Activated T-cell treated with anti-CD3 and anti-CD28 coated beads, Interleukin-2, amount 50 U/mL, for 72 hours (primary cell): ENCODE measurements around the gene C12orf42. TPM values are rescaled to one million over a fixed set of nuclear protein-coding genes. Genes with fewer than 3 reads are reported as not detected.
A peak's percentile ranks its signal among the peaks of the same experiment; 100 is the strongest.
"Not testable (repeated sequence)": the region's sequence is repeated elsewhere in the genome, so short reads cannot be mapped to it uniquely, and the experiment has no call there.

Experiments
- ATAC-seq, 2 donors: fragments of 150-1000 bp; cut with Tn5 transposase; replicated peaks in 1 of 2; 2 replicates each; pipeline ENCODE4 v1.10.0; 2021; ENCODE audit warnings: moderate library complexity in 2 of 2, mild to moderate bottlenecking in 1 of 2
- DNase-seq, 2 donors: peaks; one replicate each; pipeline ENCODE4 v3.0.0; 2021 to 2022; ENCODE audit warnings: mixed read lengths in 1 of 2
- H3K27ac Mint-ChIP-seq: one replicate; pipeline ENCODE4 v1.8.0; 2022; ENCODE audit warnings: mild to moderate bottlenecking, moderate library complexity, mixed read lengths
- H3K27me3 Mint-ChIP-seq: one replicate; pipeline ENCODE4 v1.8.0; 2022; ENCODE audit warnings: low read depth, mixed read lengths
- H3K36me3 Mint-ChIP-seq, 2 donors: one replicate each; pipeline ENCODE4 v1.8.0; 2022; ENCODE audit warnings: mixed read lengths in 2 of 2, mild to moderate bottlenecking in 1 of 2; ENCODE audit not compliant: insufficient read depth in 2 of 2
- H3K4me1 Mint-ChIP-seq: one replicate; pipeline ENCODE4 v1.8.0; 2022; ENCODE audit warnings: low read depth, mixed read lengths
- H3K4me3 Mint-ChIP-seq, 2 donors: one replicate each; pipeline ENCODE4 v1.8.0; 2022; ENCODE audit warnings: mild to moderate bottlenecking in 2 of 2, mixed read lengths in 2 of 2, moderate library complexity in 2 of 2
- H3K9me3 Mint-ChIP-seq, 2 donors: one replicate each; pipeline ENCODE4 v1.8.0; 2022; ENCODE audit warnings: mixed read lengths in 2 of 2
- total RNA-seq, 2 donors: library from RNA; stranded (reverse); gene quantifications; one replicate each; pipeline ENCODE4 v1.2.3, GENCODE V29; 2022

The C12orf42 gene
- total RNA-seq, 2 donors from 2014 or later: 0.31 to 0.35 TPM

DNA sequence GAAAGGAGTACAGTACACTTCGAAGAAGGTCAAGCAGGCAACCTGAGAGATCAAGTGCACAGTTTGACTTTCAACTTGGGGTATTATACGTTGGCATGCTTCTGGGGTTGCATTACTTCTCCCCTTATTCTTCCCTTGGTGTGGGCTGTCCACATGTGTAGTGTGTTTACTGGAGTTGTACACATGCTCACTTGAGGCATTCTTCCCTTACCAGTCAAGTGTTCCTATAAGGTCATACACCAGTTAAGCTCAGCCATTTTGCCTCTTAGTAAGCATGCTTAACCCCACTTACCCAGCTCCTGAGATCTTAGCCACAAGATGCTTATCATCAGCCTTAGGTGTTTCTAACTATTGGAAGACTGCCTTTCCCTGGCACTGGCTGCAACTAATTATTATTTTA is 63.8 kb downstream of the C12orf42 start:
- ATAC-seq: no peak
- no peak overlapping the region for H3K27ac Mint-ChIP-seq

DNA sequence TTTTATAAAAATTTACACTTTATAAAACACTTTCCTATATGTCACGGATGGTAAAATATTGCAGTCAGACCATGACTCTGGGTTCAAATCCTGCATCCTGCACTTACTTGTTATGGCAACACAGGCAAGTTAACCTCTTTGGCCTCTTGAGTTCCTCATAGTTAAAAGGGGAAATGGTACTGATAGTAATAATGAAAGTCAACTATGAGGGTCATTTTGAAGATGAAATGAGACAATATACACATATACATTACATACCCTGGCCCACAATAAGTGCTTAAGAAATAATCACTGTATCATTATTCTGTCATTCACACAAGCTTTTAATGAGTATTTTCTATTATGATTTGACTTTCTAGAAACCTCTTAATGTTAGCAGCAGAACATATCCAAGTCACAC is 64.4 kb downstream of the C12orf42 start:
- no peak for DNase-seq
- H3K9me3 Mint-ChIP-seq: peaks cover 8 to 10% of the 10 kb centered on the region in 2 donors

More for the DNA sequence above, 63.8 kb downstream of the C12orf42 start:
- Mint-ChIP-seq H3K27me3 (no peaks in the 10 kb centered on the region), H3K36me3 (peaks cover 7 to 23% of the 10 kb centered on the region in 2 donors), H3K4me3 (no peak overlapping the region), H3K4me1 (peaks cover 12% of the 10 kb centered on the region), H3K9me3 (peaks cover 8 to 10% of the 10 kb centered on the region in 2 donors)
- no peak for DNase-seq

DNA sequence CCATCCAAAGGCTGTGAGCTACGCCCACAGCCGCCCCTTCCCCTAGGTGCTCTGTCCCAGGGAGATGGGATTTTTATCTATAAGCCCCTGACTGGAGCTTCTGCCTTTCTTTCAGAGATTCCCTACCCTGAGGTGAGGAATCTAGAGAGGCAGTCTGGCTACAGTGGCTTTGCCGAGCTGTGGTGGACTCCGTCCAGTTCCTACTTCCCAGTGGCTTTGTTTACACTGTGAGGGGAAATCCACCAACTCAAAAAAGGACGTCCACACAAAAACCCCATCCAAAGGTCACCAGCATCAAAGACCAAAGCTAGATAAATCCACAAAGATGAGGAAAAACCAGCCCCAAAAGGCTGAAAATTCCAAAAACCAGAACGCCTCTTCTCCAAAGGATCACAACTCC is 70.1 kb downstream of the C12orf42 start:
- not testable (repeated sequence) for DNase-seq, H3K4me1 Mint-ChIP-seq, H3K27me3 Mint-ChIP-seq

More for the DNA sequence above, 64.4 kb downstream of the C12orf42 start:
- Mint-ChIP-seq H3K27me3 (no peaks in the 10 kb centered on the region), H3K27ac (no peak overlapping the region), H3K4me3 (no peak overlapping the region), H3K4me1 (peaks cover 12% of the 10 kb centered on the region), H3K36me3 (peaks cover 9 to 27% of the 10 kb centered on the region in 2 donors)
- peak in 1 of 2 donors; percentile 21 for ATAC-seq

DNA sequence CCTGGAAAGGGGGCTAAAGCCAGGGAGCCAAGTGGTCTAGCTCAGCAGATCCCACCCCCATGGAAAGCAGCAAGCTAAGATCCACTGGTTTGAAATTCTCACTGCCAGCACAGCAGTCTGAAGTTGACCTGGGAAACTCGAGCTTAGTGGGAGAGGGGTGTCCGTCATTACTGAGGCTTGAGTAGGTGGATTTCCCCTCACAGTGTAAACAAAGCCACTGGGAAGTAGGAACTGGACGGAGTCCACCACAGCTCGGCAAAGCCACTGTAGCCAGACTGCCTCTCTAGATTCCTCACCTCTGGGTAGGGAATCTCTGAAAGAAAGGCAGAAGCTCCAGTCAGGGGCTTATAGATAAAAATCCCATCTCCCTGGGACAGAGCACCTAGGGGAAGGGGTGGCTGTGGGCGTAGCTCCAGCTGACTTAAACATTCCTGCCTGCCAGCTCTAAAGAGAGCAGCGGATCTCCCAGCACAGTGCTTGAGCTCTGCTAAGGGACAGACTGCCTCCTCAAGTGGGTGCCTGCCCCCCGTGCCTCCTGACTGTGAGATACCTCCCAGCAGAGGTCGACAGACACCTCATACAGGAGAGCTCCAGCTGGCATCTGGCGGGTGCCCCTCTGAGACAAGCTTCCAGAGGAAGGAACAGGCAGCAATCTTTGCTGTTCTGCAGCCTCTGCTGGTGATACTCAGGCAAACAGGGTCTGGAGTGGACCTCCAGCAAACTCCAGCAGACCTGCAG is 70.8 kb downstream of the C12orf42 start:
- not testable (repeated sequence) for DNase-seq, ATAC-seq, H3K27ac Mint-ChIP-seq, H3K4me3 Mint-ChIP-seq, H3K9me3 Mint-ChIP-seq, H3K27me3 Mint-ChIP-seq, H3K4me1 Mint-ChIP-seq
- peaks cover 12 to 20% of the 10 kb centered on the region in 2 donors for H3K36me3 Mint-ChIP-seq

More for the DNA sequence above, 70.1 kb downstream of the C12orf42 start:
- not testable (repeated sequence) for H3K27ac Mint-ChIP-seq, H3K4me3 Mint-ChIP-seq, H3K9me3 Mint-ChIP-seq, ATAC-seq
- peaks cover 12 to 22% of the 10 kb centered on the region in 2 donors for H3K36me3 Mint-ChIP-seq

DNA sequence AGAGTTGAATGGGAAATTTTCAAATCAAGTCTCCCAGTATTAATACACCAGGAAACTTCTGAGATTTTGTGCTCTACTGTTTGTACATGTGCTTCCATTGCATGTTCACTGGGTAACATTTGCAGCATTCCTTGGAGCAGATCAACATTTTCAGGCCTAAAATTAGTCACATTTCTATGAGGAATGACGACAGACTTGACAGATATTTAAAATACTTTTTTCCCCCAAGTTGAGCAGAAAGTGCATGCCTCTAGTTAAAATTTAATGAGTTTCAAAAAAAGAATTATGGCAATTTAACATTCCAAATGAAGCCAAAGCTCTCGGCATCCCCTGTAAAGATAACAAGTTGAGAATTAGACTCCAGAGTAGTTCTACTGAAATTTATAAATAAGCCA is 72.3 kb downstream of the C12orf42 start:
- Mint-ChIP-seq H3K27ac (no peak overlapping the region), H3K9me3 (peaks cover 6 to 9% of the 10 kb centered on the region in 2 donors), H3K36me3 (peaks cover 12 to 17% of the 10 kb centered on the region in 2 donors), H3K27me3 (no peaks in the 10 kb centered on the region), H3K4me1 (no peaks in the 10 kb centered on the region), H3K4me3 (no peak overlapping the region)
- ATAC-seq (no peak), DNase-seq (no peak)

DNA sequence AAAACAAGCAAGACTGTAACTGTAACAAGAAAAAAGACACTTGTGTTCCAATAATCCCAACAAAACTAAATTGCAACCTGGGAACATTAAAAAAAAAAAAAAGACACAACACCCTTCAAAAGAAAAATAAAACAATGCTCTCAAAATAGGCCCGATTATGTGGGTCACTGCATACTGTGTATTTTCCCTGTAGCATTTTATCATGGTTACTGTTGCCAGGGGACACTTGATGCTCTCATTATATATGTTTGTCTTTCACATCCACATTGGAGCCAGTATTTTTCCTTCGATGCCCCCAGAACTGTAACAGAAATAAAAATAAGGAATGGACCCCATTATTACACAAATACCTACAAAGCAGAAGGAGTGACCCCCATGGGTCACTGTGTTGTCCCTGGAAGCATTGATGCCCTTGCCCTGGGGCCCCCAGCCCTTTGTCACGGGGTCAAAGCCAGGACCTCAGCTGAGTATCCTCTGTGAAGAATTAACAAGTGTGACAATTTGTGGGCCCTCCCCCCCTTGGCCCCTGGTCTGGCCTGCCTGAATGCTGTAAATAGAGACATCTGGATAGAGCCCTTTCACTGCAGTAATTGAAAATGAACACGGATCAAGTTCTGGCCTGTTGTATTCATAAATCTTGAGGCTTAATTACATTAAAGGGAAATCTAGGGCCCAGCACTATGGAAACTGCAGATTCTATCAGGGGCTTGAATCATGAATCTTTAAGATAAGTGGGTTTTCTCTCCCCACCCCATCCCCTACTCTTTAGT is 72.8 kb downstream of the C12orf42 start:
- Mint-ChIP-seq H3K36me3 (peaks cover 12 to 16% of the 10 kb centered on the region in 2 donors), H3K4me3 (no peak overlapping the region), H3K9me3 (peaks cover 5 to 9% of the 10 kb centered on the region in 2 donors), H3K4me1 (no peaks in the 10 kb centered on the region), H3K27ac (no peak overlapping the region), H3K27me3 (no peaks in the 10 kb centered on the region)
- ATAC-seq: no peak
- DNase-seq: no peak

GRCh38 chr12:103422328-103422727 is 73.4 kb downstream of the C12orf42 start:
- Mint-ChIP-seq H3K36me3 (peaks cover 6 to 11% of the 10 kb centered on the region in 2 donors), H3K27me3 (no peaks in the 10 kb centered on the region), H3K9me3 (peaks cover 0 to 4% of the 10 kb centered on the region in 2 donors), H3K27ac (no peak overlapping the region), H3K4me1 (no peaks in the 10 kb centered on the region), H3K4me3 (no peak overlapping the region)
- DNase-seq (no peak), ATAC-seq (no peak)

DNA sequence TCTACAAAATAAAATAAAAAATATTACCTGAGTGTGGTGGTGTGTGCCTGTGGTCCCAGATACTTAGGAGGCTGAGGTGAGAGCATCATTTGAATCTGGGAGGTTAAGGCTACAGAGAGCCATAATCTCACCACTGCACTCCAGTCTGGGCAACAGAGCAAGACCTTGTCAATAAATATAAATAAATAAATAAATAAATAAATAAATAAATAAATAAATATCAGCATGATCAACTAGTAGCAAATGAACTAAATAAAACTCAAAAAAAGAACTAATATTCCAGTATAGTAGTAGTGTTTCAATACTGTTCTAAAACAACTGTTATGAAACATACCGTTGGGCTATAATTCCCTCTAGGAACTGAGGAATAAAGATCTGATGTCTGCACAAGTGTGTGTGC is 74.4 kb downstream of the C12orf42 start:
- Mint-ChIP-seq H3K27me3 (no peaks in the 10 kb centered on the region), H3K4me3 (no peak overlapping the region), H3K9me3 (peaks cover 0 to 2% of the 10 kb centered on the region in 2 donors), H3K27ac (no peak overlapping the region), H3K4me1 (no peaks in the 10 kb centered on the region), H3K36me3 (peaks cover 3% of the 10 kb centered on the region in 2 donors)
- no peak for DNase-seq
- ATAC-seq: no peak

- ATAC-seq (no peak), DNase-seq (no peak)
- H3K4me3 Mint-ChIP-seq: no peak overlapping the region
- H3K27me3 Mint-ChIP-seq: no peaks in the 10 kb centered on the region
- H3K36me3 Mint-ChIP-seq: no peaks in the 10 kb centered on the region
- H3K9me3 Mint-ChIP-seq: no peaks in the 10 kb centered on the region
- no peaks in the 10 kb centered on the region for H3K4me1 Mint-ChIP-seq
- no peak overlapping the region for H3K27ac Mint-ChIP-seq
Measured at GRCh38 chr12:103415681-103416080, 80.1 kb downstream of the C12orf42 start.

DNA sequence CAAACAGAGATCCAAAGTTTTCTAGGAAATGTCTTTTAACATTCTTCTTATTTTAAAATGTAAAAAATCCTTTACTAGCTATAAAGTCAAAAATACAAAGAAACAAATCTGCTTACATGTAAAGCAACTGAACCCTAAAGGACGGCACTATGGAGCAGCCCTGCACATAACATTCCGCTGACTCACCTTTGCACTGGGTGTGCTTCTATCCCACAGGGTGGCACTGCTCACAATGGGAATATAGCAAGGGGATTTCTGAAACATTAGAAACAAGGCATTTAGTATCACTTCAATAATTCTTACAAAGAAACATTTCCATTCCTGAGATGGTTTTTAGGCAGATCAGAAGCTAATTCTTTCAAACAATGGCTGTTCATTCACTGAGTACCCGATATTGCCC is 94.3 kb downstream of the C12orf42 start:
- H3K27me3 Mint-ChIP-seq: no peaks in the 10 kb centered on the region
- no peak for ATAC-seq
- H3K4me3 Mint-ChIP-seq: no peak overlapping the region
- no peak for DNase-seq
- no peak overlapping the region for H3K27ac Mint-ChIP-seq
- H3K4me1 Mint-ChIP-seq: no peaks in the 10 kb centered on the region
- peaks cover 0 to 2% of the 10 kb centered on the region in 2 donors for H3K36me3 Mint-ChIP-seq
- H3K9me3 Mint-ChIP-seq: peaks cover 0 to 2% of the 10 kb centered on the region in 2 donors

DNA sequence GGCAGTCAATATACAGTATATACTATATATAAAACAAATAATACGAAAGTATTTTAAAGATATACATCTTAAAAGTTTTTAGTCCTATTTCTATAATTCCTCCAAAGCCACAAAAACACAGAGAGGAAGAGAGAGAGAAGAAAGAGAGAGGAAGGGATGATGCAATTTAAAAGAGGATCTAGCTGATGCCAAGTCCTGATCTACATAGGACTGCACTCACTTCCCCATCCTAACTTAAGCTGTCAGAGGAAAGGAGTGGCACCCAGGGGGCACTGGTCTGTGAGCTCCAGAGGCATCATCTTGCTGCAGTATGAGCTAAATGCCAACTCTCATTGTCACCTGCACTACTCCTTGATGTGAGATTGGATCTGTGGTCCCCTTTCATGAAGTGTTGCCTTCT is 95.8 kb downstream of the C12orf42 start:
- H3K27ac Mint-ChIP-seq: no peak overlapping the region
- no peaks in the 10 kb centered on the region for H3K4me1 Mint-ChIP-seq
- ATAC-seq (no peak), DNase-seq (no peak)
- H3K9me3 Mint-ChIP-seq: peaks cover 0 to 5% of the 10 kb centered on the region in 2 donors
- peaks cover 0 to 5% of the 10 kb centered on the region in 2 donors for H3K36me3 Mint-ChIP-seq
- no peaks in the 10 kb centered on the region for H3K27me3 Mint-ChIP-seq
- no peak overlapping the region for H3K4me3 Mint-ChIP-seq

DNA sequence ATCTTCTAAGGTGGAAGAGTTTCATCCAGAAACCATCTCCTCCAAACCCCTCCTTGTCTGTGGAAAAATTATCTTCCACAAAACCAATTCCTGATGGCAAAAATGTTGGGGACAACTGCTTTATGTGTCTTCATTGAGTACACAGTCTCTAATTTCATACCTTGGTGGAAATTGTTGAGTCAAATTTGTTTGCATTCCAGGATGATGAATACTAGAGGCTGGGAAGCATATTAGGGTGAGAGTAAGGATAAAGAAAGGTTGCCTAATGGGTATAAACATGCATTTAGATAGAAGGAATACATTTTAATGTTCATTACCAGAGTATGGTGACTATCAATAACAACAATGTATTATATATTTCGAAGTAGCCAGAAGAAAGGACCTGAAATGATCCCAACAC is 98.2 kb downstream of the C12orf42 start:
- no peaks in the 10 kb centered on the region for H3K4me1 Mint-ChIP-seq
- H3K27me3 Mint-ChIP-seq: no peaks in the 10 kb centered on the region
- ATAC-seq (no peak), DNase-seq (no peak)
- H3K4me3 Mint-ChIP-seq: no peak overlapping the region
- H3K27ac Mint-ChIP-seq: no peak overlapping the region
- peaks cover 0 to 5% of the 10 kb centered on the region in 2 donors for H3K36me3 Mint-ChIP-seq
- H3K9me3 Mint-ChIP-seq: peaks cover 0 to 5% of the 10 kb centered on the region in 2 donors

GRCh38 chr12:103392722-103393121 is 103.0 kb downstream of the C12orf42 start:
- Mint-ChIP-seq H3K4me1 (no peaks in the 10 kb centered on the region), H3K9me3 (peaks cover 3 to 8% of the 10 kb centered on the region in 2 donors), H3K36me3 (peaks cover 0 to 5% of the 10 kb centered on the region in 2 donors), H3K27me3 (no peaks in the 10 kb centered on the region), H3K4me3 (no peak overlapping the region), H3K27ac (no peak overlapping the region)
- ATAC-seq (no peak), DNase-seq (no peak)
